Suprapubic skin (tissue), 4 donors: Measurements from ENCODE around the gene UFSP1.

Experiments used
- POLR2A ChIP-seq, 2 donors: fragments of 450-650 bp; IDR thresholded peaks; one replicate each; pipeline ENCODE4 v1.6.1; 2017; ENCODE audit warnings: antibody characterized with exemption in 2 of 2, mild to moderate bottlenecking in 2 of 2, moderate library complexity in 2 of 2
- POLR2AphosphoS5 ChIP-seq, 3 donors: sonication (generic); formaldehyde crosslinking; IDR thresholded peaks; one replicate each; pipeline ENCODE4 v1.6.1; 2017; ENCODE audit warnings: antibody characterized with exemption in 3 of 3

DNA sequence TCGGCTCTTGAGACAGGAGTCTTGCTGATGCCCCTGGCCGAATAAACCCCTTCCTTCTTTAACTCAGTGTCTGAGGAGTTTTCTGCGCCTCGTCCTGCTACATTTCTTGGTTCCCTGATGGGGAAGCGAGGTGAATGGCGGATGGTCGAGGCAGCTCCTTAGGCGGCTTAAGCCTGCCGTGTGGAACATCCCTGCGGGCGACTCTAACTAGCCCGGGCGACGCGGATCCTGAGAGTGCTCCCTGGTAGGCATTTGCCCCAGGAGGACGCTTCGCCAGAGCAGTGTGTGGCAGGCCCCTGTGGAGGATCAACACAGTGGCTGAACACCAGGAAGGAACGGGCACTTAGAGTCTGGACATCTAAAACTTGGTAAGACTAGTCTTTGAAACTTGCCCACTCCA lies 50.2 kb downstream of the UFSP1 start:
- TF ChIP-seq POLR2A (IDR thresholded peaks at IDR 0.05) = no peak
- no peak for TF ChIP-seq POLR2AphosphoS5 (IDR thresholded peaks at IDR 0.05)
